Measurements from ENCODE around the gene OSM. TPM values are rescaled to one million over a fixed set of nuclear protein-coding genes. Genes with fewer than 3 reads are reported as not detected.

Gene OSM
- polyA plus RNA-seq, 1 donor (not counting 4 experiments of a cell fraction or from before 2014, with no cell fraction given), result not detected

GRCh38 chr22:30312053-30312452, 45.4 kb upstream of the OSM start:
- TF ChIP-seq EZH2 (IDR thresholded peaks at IDR 0.05; ENCODE audit: low read length) (no peak), CTCF (optimal IDR thresholded peaks at IDR 0.05 in 1 of 3, IDR thresholded peaks at IDR 0.05 in 1 of 3, conservative IDR thresholded peaks at IDR 0.05 in 1 of 3; ENCODE audit: extremely low read depth in 1 of 3, insufficient read depth in 2 of 3, low read length in 3 of 3) (no peak)
- peaks cover 49% of the 10 kb centered on the region for H3K79me2 ChIP-seq (ENCODE audit: control insufficient read depth, insufficient read depth, low read length)
- peaks cover 7% of the 10 kb centered on the region for H3K9me1 ChIP-seq (ENCODE audit: control insufficient read depth, extremely low read depth, insufficient read depth, low read length)
- no peaks in the 10 kb centered on the region for H3K27me3 ChIP-seq (ENCODE audit: control insufficient read depth, extremely low read depth, insufficient read depth, low read length)
- no peaks in the 10 kb centered on the region for H3K9me3 ChIP-seq (ENCODE audit: control insufficient read depth, low read depth, low read length)
- peak overlapping the region; percentile 61 for H3K27ac ChIP-seq (ENCODE audit: control insufficient read depth, insufficient read depth, low read length)
- peaks cover 76% of the 10 kb centered on the region for H3K4me1 ChIP-seq (ENCODE audit: control insufficient read depth, extremely low read depth, insufficient read depth, low read length)
- FAIRE-seq, result peak; percentile 92
- dilution Hi-C loops (cut with MboI; ENCODE audit: extremely low pct_ligation_motif_present, low sequenced_read_pairs), result no loop called here
- peaks cover 3 to 9% of the 10 kb centered on the region in 2 experiments for H3K36me3 ChIP-seq (ENCODE audit: control insufficient read depth in 2 of 2, extremely low read depth in 1 of 2, insufficient read depth in 2 of 2, low read length in 2 of 2)
- H3K4me2 ChIP-seq (ENCODE audit: control insufficient read depth, extremely low read depth, insufficient read depth, low read depth, low read length), result peak overlapping the region; percentile 52
- H2AFZ ChIP-seq (ENCODE audit: control insufficient read depth, low read length), result no peak overlapping the region
- peak overlapping the region; percentile 29 for H3K9ac ChIP-seq (ENCODE audit: control insufficient read depth, extremely low read depth, insufficient read depth, low read length)
- DNase-seq (ENCODE audit: low read depth, low spot score), result peak; percentile 82
- H4K20me1 ChIP-seq (ENCODE audit: control insufficient read depth, extremely low read depth, insufficient read depth, low read length), result peaks cover 10% of the 10 kb centered on the region
- no peak overlapping the region for H3K4me3 ChIP-seq (ENCODE audit: control insufficient read depth in 2 of 3, extremely low read depth in 1 of 3, insufficient read depth in 2 of 3, low read depth in 1 of 3, low read length in 3 of 3)

- peak overlapping the region; percentile 29 for H3K9ac ChIP-seq (ENCODE audit: control insufficient read depth, extremely low read depth, insufficient read depth, low read length)
- peaks cover 7% of the 10 kb centered on the region for H3K9me1 ChIP-seq (ENCODE audit: control insufficient read depth, extremely low read depth, insufficient read depth, low read length)
- H3K79me2 ChIP-seq (ENCODE audit: control insufficient read depth, insufficient read depth, low read length), result peaks cover 48% of the 10 kb centered on the region
- peaks cover 3 to 7% of the 10 kb centered on the region in 2 experiments for H3K36me3 ChIP-seq (ENCODE audit: control insufficient read depth in 2 of 2, extremely low read depth in 1 of 2, insufficient read depth in 2 of 2, low read length in 2 of 2)
- H2AFZ ChIP-seq (ENCODE audit: control insufficient read depth, low read length), result no peak overlapping the region
- H3K27ac ChIP-seq (ENCODE audit: control insufficient read depth, insufficient read depth, low read length), result peak overlapping the region; percentile 47
- no peaks in the 10 kb centered on the region for H3K9me3 ChIP-seq (ENCODE audit: control insufficient read depth, low read depth, low read length)
- TF ChIP-seq CTCF (optimal IDR thresholded peaks at IDR 0.05 in 1 of 3, IDR thresholded peaks at IDR 0.05 in 1 of 3, conservative IDR thresholded peaks at IDR 0.05 in 1 of 3; ENCODE audit: extremely low read depth in 1 of 3, insufficient read depth in 2 of 3, low read length in 3 of 3) (no peak), EZH2 (IDR thresholded peaks at IDR 0.05; ENCODE audit: low read length) (no peak)
- no peaks in the 10 kb centered on the region for H3K27me3 ChIP-seq (ENCODE audit: control insufficient read depth, extremely low read depth, insufficient read depth, low read length)
- no peak for DNase-seq (ENCODE audit: low read depth, low spot score)
- peak overlapping the region in 1 of 3 experiments; percentile 25 for H3K4me3 ChIP-seq (ENCODE audit: control insufficient read depth in 2 of 3, extremely low read depth in 1 of 3, insufficient read depth in 2 of 3, low read depth in 1 of 3, low read length in 3 of 3)
- peaks cover 10% of the 10 kb centered on the region for H4K20me1 ChIP-seq (ENCODE audit: control insufficient read depth, extremely low read depth, insufficient read depth, low read length)
- no peak for FAIRE-seq
- dilution Hi-C loops (cut with MboI; ENCODE audit: extremely low pct_ligation_motif_present, low sequenced_read_pairs), result no loop called here
- peak overlapping the region; percentile 17 for H3K4me2 ChIP-seq (ENCODE audit: control insufficient read depth, extremely low read depth, insufficient read depth, low read depth, low read length)
- peaks cover 85% of the 10 kb centered on the region for H3K4me1 ChIP-seq (ENCODE audit: control insufficient read depth, extremely low read depth, insufficient read depth, low read length)
Observed at GRCh38 chr22:30310881-30311771, 44.5 kb upstream of the OSM start.
